Nephron progenitor cell (in vitro differentiated cells): Measurements from ENCODE around the gene UVRAG.
A peak's percentile ranks its signal among the peaks of the same experiment; 100 is the strongest.

Experiments
- DNase-seq: peaks from one replicate; pipeline ENCODE4 v3.0.0; 2021
- H3K27ac Mint-ChIP-seq: 2 replicates; pipeline ENCODE4 v1.8.0; 2021; ENCODE audit warnings: mild to moderate bottlenecking, moderate library complexity, mixed read lengths
- H3K27me3 Mint-ChIP-seq: 2 replicates; pipeline ENCODE4 v1.8.0; 2021; ENCODE audit warnings: mild to moderate bottlenecking, low read depth, mixed read lengths; ENCODE audit not compliant: poor library complexity
- H3K36me3 Mint-ChIP-seq: 2 replicates; pipeline ENCODE4 v1.8.0; 2021; ENCODE audit warnings: low read depth, mixed read lengths
- H3K4me1 Mint-ChIP-seq: 2 replicates; pipeline ENCODE4 v1.8.0; 2021; ENCODE audit warnings: mixed read lengths
- H3K4me3 Mint-ChIP-seq: 2 replicates; pipeline ENCODE4 v1.8.0; 2021; ENCODE audit warnings: mild to moderate bottlenecking, moderate library complexity, mixed read lengths
- H3K9me3 Mint-ChIP-seq: 2 replicates; pipeline ENCODE4 v1.8.0; 2021; ENCODE audit warnings: mild to moderate bottlenecking, moderate library complexity, mixed read lengths
- CTCF ChIP-seq: fragments of 200-600 bp; sonication (generic); IDR thresholded peaks from 2 replicates; pipeline ENCODE4 v1.5.0; 2021; ENCODE audit warnings: antibody characterized with exemption

The UVRAG gene

DNA sequence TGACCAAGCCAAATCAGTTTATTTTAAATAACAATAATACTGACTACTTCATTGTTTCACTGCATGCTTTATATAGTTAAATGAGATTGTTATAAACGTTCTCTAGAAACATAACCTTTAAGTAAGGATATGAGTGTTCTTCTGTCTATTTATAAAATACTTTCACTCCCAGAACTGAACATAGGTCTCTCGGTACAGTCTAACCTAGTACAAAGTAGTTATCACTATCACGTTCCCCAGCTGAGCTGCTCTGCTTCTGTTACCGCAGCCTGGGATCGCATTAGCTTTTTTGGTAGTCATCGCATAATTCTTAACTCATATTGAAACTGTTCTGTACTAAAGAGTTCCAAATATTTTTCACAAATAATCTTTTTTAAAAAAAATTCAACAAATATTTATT, 247.7 kb downstream of the UVRAG start:
- H3K36me3 Mint-ChIP-seq: peaks cover 54% of the 10 kb centered on the region
- H3K27ac Mint-ChIP-seq: no peak overlapping the region
- no peaks in the 10 kb centered on the region for H3K4me1 Mint-ChIP-seq
- no peaks in the 10 kb centered on the region for H3K27me3 Mint-ChIP-seq
- no peak for TF ChIP-seq CTCF
- H3K9me3 Mint-ChIP-seq: peaks cover 10% of the 10 kb centered on the region
- no peak overlapping the region for H3K4me3 Mint-ChIP-seq
- no peak for DNase-seq

DNA sequence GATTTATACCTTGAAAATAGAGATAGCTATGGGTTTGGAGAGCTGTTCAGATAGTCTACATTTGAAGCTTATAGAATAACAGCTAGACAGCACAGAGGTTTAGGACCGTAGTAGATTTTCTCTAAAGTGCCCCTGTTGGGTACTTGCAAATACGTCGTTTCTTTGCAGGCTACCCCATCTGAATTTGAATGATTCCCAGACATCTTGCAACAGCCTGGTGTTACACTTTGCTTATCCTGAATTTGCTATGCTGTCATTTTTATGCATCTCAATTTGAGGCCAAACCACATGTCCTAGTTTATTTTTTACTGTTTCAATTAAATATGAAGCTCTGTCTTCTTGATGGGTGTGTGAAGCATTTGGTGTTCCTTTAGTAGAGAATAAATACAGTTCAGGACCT, 249.2 kb downstream of the UVRAG start:
- no peak for DNase-seq
- H3K36me3 Mint-ChIP-seq: peaks cover 51% of the 10 kb centered on the region

DNA sequence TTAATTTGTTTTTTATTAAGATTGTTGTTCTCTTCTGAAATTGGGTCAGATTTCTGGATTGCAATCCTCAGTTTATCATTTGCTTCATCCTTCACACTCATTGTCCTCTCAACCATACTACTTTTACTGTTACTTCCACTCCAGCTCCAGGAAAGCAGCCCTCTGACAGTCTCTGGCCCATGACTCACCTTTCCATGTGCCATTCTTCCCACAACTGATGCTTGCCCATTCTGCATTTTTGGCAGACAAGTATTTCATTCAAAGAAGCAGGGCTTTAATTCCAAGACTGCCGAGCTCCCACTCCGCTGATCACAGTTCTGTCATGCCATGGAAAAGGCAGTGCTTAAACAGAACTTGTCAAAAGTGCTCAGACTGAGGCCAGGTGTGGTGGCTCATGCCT, 252.1 kb downstream of the UVRAG start:
- H3K27ac Mint-ChIP-seq: no peak overlapping the region
- H3K27me3 Mint-ChIP-seq: peaks cover 4% of the 10 kb centered on the region
- H3K4me1 Mint-ChIP-seq: no peaks in the 10 kb centered on the region

More for the DNA sequence above, 249.2 kb downstream of the UVRAG start:
- no peaks in the 10 kb centered on the region for H3K27me3 Mint-ChIP-seq
- H3K9me3 Mint-ChIP-seq: peaks cover 10% of the 10 kb centered on the region
- H3K4me1 Mint-ChIP-seq: no peaks in the 10 kb centered on the region
- H3K27ac Mint-ChIP-seq: no peak overlapping the region
- no peak for TF ChIP-seq CTCF
- H3K4me3 Mint-ChIP-seq: no peak overlapping the region

DNA sequence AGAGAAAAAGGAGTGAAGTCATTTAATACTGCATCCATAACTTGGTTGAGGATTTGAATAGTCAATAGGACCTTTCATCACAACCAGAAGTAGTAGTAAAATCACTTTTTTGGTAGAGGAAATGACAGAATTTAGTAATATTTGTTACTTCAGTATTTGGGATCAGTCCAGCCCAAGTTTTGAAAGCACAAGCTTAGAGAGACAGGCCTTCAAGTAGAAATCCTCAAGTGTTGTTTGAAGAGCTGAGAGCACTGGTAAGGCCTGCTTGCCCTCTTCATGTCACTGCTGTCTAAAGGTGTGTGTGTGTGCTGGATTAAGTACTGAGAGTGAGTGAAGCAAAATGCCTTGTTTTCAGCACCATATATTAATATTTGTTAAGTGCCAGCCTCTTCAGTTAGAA, 254.0 kb downstream of the UVRAG start:
- Mint-ChIP-seq H3K36me3 (peaks cover 26% of the 10 kb centered on the region), H3K27me3 (peaks cover 4% of the 10 kb centered on the region), H3K27ac (no peak overlapping the region), H3K4me1 (no peaks in the 10 kb centered on the region), H3K4me3 (no peak overlapping the region), H3K9me3 (no peaks in the 10 kb centered on the region)
- DNase-seq: no peak
- TF ChIP-seq CTCF: no peak

More for the DNA sequence above, 252.1 kb downstream of the UVRAG start:
- no peak for DNase-seq
- TF ChIP-seq CTCF: no peak
- peaks cover under 1% of the 10 kb centered on the region for H3K9me3 Mint-ChIP-seq
- H3K36me3 Mint-ChIP-seq: peaks cover 34% of the 10 kb centered on the region
- no peak overlapping the region for H3K4me3 Mint-ChIP-seq

- Mint-ChIP-seq H3K9me3 (no peaks in the 10 kb centered on the region), H3K4me3 (no peak overlapping the region), H3K4me1 (no peaks in the 10 kb centered on the region), H3K36me3 (peaks cover 32% of the 10 kb centered on the region), H3K27ac (peak overlapping the region; percentile 4), H3K27me3 (peaks cover 4% of the 10 kb centered on the region)
- DNase-seq: no peak
- TF ChIP-seq CTCF: no peak
Observed at GRCh38 chr11:76071090-76071489, 256.1 kb downstream of the UVRAG start.

DNA sequence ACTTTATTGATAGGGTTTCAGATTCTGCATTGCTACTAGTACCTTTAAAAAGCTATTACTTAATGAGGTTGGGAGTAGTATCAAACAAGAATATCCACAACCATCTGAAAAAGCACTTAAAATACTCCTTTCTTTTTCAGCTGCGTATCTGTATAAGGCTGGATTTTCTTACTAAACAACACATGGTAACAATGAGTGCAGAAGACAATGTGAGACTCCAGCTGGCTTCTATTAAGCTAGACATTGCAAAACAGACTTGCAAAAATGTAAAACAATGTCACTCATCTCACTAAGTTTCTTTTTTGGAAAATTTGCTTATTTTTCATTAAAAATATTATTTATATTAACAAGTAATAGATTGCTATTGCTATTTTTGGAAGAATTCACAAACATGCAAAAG, 258.7 kb downstream of the UVRAG start:
- H3K27me3 Mint-ChIP-seq: peaks cover 4% of the 10 kb centered on the region
- H3K4me1 Mint-ChIP-seq: no peaks in the 10 kb centered on the region
- H3K9me3 Mint-ChIP-seq: no peaks in the 10 kb centered on the region
- H3K36me3 Mint-ChIP-seq: peaks cover 28% of the 10 kb centered on the region
- H3K27ac Mint-ChIP-seq: no peak overlapping the region
- H3K4me3 Mint-ChIP-seq: no peak overlapping the region
- no peak for TF ChIP-seq CTCF
- no peak for DNase-seq
